GM21576 (cell line): ENCODE results near the gene ASMTL.
"Not testable (repeated sequence)": the region's sequence is repeated elsewhere in the genome, so short reads cannot be mapped to it uniquely, and the experiment has no call there.

Experiments
- ATAC-seq: cut with Tn5 transposase; IDR thresholded peaks from one replicate; pipeline ENCODE4 v1.9.1; 2021; ENCODE audit warnings: mild to moderate bottlenecking, moderate library complexity; ENCODE audit not compliant: unreplicated experiment

Gene ASMTL

DNA sequence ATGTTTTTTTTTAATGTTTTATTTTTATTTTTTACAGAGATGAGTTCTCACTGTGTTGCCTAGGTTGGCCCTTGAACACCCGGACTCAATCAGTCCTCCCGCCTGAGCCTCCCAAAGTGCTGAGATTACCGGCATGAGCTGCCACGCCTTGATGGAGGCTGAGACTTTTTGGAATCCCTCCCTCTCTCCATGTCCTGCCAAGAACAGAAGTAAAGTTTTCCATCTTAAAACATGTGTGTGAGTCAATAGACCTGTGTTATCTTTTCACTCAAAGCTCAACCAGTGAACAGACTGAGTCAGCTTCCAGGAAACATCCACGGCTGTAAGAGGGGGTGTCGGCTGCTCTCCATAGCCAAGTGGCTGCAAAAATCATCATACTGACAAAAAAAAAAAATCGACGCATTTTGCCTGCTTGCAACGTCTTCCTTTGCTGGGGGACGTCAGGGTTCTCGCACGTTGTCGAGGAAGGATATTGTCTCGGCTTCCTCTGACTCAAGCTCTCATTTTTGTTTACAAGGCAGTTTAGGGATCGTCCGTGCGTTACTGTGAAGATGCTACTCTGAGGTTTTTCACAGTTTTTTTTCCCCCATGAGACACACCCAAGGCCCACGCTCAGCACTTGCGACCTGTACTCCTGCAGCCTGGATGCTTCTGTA is 10.0 kb upstream of the ASMTL start:
- no peak for ATAC-seq

DNA sequence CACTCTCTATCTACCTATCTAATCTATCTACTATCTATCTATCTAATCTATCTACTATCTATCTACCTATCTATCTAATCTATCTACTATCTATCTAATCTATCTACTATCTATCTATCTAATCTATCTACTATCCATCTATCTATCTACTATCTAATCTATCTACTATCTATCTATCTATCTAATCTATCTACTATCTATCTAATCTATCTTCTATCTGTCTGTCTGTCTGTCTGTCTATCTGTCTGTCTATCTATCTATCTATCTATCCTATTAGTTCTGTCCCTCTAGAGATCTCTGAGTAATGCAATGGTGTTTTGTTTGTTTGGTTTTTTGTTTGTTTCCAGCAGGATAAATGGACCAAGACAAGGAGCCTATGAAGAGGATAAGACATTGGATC is 9.4 kb upstream of the ASMTL start:
- ATAC-seq: no peak

DNA sequence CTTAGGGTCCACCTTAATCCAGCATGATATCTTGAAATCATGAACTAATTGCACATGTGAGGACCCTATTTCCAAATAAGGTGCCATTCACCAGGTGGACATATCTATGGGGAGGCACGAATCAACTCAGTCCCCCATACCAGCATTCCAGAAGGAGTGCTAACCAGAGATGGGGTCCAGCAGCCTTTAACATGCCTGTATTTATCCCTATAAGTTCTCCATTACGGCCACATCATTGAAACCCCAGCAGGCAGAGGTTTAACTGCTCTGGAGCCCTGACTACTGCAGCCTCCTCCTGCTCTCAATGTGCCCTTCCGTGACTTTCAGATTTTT is 3.2 kb upstream of the ASMTL start:
- no peak for ATAC-seq

DNA sequence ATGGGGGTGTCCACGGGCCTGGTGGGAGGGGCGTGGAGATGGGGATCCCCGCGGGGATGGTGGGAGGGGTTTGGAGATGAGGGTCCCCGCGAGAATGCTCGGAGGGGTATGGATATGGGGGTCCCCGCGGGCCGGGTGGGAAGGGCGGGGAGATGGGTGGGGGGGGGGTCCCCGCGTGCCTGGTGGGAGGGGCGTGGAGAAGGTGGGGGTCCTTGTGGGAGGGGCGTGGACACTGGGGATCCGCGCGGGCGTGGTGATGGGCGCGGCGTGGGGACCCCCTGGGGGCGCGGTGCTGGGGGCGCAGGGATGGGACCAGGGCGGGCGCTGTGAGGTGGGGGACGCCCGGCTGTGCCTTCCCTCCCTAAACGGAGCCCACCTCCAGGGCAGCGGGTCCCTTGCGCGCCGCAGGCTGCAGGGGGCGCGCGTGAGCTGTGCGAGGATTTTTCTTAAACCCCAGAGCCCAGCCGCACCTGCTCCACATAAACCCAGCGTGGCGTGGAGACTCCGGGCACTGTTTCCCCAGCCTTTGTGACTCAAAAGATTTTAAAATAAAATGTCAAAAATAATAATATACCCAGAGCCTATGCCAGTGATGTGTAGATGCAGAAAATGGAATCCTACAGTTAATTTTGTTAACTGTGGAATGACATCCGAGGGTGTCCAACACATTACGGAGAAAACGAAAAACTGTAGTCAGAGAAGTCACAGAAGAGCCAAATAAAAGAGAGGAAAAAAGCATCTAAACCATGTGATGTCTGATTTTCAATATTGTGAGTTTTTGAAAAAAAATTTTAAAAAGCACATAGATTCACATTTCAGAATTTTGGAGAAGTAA is 1.5 kb upstream of the ASMTL start:
- ATAC-seq: peak; percentile 33

DNA sequence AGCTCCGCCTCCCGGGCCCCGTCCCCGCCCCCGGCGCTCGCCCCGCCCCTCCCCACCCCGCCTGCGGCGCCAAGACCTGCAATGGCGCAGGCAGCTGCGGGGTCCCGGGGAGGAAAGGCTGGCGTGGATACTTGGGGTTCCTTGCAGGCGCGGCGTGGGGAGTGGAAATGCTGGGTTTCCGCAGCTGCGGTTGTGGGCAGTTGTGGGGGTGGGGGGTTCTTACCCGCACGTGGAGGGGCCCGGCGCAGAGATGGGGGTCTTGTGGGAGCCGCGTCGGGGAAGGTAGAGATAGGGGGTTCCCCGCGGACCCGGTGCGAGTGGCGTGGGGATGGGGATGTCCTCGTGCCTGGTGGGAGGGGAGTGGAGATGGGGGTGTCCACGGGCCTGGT is 680 bp upstream of the ASMTL start:
- peak; percentile 31 for ATAC-seq

DNA sequence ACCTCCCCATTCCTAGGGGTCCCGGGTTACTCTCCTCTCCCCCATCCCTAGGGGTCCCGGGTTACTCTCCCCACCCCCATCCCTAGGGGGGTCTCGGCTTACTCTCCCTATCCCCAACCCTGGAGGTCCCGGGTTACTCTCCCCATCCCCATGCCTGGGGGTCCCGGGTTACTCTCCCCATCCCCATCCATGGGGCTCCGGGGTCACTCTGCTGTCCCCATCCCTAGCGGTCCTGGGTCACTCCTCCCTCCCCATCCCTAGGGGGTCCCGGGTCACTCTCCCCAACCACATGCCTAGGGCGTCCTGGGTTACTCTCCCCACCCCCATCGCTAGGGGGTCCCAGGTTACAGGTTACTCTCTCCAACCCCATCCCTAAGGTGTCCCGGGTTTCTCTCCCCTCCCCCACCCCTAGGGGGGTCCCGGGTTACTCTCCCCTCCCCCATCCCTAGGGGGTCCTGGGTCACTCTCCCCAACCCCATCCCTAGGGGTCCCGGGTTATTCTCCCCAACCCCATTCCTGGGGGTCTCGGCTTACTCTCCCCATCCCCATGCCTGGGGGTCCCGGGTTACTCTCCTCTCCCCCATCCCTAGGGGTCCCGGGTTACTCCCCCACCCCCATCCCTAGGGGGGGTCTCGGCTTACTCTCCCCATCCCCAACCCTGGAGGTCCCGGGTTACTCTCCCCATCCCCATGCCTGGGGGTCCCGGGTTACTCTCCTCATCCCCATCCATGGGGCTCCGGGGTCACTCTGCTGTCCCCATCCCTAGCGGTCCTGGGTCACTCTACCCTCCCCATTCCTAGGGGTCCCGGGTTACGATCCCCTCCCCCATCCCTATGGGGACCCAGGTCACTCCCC is 821 bp downstream of the ASMTL start:
- ATAC-seq: no peak

DNA sequence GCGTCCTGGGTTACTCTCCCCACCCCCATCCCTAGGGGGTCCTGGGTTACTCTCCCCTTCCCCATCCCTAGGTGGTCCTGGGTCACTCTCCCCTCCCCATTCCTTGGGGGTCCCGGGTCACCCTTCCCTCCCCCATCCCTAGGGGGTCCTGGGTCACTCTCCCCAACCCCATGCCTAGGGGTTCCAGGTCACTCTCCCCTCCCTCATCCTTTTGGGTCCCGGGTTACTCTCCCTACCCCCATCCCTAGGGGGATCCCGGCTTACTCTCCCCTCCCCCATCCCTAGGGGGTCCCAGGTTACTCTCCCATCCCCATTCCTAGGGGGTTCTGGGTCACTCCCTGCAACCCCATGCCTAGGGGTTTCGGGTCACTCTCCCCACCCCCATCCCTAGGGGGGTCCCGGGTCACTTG is 1.5 kb downstream of the ASMTL start:
- ATAC-seq: no peak

DNA sequence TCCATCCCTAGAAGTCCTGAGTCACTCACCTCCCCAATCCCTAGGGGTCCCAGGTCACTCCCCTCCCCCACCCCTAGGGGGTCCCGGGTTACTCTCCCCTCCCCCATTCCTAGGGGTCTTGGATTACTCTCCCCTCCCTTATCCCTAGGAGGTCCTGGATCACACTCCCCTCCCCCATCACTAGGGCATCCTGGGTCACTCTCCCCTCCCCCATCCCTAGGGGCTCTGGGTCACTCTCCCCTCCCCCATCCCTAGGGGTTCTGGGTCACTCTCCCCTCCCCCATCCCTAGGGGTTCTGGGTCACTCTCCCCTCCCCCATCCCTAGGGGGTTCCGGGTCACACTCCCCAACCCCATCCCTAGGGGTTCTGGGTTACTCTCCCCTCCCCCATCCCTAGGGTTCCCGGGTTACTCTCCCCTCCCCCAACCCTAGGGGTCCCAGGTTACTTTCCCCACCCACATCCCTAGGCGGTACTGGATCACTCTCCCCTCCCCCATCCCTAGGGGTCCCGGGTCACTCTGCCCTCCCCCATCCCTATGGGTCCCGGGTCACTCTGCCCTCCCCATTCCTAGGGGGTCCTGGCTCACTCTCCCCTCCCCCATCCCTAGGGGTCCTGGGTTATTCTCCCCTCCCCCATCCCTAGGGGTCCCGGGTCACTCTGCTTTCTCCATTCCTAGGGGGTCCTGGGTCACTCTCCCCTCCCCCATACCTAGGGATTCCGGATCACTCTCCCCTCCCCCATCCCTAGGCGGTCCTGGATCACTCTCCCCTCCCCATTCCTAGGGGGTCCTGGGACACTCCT is 2.1 kb downstream of the ASMTL start:
- no peak for ATAC-seq

DNA sequence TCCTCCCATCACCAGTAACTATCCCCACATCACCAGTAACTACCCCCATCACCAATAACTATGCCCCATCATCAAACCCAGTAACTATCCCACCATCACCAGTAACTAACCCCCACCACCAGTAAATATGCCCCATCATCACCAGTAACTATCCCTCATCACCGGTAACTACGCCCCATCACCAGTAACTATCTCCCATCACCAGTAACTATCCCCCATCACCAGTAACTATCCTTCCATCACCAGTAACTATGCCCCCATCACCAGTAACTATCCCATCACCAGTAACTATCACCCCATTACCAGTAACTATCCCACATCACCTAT is 2.9 kb downstream of the ASMTL start:
- no peak for ATAC-seq

DNA sequence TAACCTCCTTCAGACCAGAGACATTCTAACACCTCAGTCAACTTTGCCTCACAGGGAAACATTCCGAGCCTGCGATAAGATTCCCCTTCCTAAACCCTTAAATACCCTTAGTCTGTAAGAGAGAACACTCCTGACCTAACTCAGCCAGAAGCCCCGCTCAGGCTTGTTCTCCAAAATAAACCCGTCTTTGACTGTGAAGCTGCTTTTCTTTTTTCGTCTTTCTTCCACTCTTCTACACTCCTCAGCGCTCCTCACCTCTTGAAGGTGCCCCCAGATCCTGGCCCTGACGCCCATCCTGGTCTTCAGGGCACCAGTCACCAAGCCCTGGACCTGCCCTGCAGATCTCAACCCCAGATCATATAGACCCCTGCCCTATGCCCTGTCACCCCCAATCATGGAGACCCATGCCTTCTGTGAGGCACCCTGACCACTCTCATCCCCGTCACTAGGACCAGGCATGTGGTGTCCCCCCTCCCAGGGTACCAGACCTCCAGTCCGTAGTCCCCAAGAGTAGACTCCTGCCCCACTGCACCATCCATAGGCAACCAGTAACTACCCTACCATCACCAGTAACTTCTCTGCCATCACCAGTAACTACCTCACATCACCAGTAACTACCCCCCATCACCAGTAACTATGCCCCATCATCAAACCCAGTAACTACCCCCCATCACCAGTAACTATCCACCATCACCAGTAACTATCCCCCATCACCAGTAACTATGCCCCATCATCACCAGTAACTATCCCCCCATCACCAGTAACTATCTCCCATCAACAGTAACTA is 3.5 kb downstream of the ASMTL start:
- no peak for ATAC-seq

DNA sequence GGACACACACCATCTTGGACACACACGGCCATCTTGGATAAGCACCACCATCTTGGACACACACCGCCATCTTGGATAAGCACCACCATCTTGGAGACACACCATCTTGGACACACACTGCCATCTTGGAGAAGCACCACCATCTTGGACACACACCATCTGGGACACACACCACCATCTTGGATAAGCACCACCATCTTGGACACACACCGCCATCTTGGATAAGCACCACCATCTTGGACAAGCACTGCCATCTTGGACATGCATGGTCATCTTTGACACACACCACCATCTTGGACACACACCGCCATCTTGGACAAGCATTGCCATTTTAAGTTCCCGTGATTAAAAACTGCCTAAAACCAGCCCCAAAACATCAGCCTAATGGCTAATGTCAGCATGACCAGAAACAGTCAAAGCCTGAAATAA is 4.1 kb downstream of the ASMTL start:
- not testable (repeated sequence) for ATAC-seq

DNA sequence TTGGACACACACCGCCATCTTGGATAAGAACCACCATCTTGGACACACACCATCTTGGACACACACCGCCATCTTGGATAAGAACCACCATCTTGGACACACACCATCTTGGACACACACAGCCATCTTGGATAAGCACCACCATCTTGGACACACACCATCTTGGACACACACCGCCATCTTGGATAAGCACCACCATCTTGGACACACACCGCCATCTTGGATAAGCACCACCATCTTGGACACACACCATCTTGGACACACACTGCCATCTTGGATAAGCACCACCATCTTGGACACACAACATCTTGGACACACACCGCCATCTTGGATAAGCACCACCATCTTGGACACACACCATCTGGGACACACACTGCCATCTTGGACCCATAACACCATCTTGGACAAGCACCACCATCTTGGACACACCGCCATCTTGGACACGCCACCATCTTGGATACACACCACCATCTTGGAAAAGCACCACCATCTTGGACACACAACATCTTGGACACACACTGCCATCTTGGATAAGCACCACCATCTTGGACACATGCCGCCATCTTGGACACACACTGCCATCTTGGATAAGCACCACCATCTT is 4.6 kb downstream of the ASMTL start:
- ATAC-seq: not testable (repeated sequence)

DNA sequence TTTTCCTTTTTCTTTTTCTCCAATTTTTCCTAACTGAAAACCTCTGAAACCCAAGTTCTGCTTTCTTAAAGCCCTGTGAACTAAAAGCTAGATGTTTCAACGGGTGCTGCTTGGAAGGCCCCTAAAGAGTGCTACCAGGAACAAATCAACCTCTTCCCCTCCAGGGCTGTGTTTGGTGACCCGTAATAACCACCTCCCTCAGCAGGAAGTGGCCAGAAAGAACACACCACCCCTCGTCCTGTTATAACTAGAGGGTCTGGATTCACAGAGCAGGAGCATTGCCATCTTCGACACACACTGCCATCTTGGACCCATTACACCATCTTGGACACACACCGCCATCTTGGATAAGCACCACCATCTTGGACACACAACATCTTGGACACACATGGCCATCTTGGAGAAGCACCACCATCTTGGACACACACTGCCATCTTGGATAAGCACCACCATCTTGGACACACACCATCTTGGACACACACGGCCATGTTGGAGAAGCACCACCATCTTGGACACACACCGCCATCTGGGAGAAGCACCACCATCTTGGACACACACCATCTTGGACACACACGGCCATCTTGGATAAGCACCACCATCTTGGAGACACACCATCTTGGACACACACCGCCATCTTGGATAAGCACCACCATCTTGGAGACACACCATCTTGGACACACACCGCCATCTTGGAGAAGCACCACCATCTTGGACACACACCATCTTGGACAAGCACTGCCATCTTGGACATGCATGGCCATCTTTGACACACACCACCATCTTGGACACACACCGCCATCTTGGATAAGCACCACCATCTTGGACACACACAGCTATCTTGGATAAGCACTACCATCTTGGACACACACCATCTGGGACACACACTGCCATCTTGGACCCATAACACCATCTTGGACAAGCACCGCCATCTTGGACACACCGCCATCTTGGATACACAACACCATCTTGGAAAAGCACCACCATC is 5.4 kb downstream of the ASMTL start:
- not testable (repeated sequence) for ATAC-seq

DNA sequence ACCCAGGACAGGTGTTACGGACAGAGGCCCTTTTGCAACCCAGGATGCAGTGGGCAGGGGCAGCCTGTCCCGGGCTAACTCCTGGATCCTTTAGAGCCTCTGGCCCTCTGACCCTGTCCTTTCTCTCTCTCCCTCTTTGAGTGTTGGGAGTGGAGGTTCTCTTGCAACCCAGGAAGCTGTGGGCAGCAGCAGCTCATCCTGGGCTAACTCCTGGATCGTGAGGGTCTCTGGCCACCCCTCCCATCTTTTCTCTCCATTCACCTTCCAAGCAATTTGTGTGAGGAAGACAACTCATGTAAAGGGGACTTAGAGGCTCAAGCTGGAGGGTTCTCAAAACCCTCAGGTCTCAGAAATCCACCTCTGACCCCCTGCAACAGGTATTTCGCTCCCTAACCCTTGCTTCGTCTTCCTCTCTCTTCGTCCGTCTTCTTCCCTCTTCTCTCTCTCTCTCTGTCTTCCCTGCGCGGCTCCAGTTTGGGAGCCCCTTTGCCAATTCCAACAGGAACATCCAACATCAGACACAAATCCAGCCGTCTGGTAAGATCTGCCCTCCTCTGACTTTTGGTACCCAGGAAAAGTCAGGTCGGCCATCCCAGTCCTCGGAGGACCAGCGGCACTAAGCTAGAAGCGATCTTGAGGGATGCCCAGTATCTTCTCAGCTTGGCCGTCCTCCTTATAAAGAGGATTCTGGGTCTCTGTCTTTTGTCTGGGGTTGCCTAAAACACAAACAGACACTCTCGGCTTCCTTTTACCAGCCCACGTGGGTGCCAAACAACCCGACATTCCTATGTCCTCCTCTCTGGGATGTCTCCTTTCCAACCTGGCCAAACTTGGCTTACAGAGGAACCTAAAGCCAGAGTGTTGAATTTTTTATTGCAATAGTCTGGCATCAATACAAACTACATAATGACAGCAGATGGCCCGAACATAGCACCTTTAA is 7.9 kb downstream of the ASMTL start:
- ATAC-seq: no peak

DNA sequence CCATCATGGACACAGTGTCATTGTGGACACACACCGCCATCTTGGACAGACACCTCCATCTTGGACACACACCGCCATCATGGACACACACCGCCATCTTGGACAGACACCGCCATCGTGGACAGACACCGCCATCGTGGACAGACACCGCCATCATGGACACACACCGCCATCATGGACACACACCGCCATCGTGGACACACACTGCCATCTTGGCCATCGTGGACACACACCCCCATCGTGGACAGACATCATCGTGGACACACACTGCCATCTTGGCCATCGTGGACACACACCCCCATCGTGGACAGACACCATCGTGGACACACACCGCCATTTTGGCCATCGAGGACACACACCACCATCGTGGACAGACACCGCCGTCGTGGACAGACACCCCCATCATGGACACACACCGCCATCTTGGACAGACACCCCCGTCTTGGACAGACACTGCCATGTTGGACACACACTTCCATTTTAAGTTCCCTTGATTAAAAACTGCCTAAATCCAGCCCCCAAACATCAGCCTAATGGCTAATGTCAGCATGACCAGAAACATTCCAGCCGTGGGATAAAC is 9.1 kb downstream of the ASMTL start:
- ATAC-seq: no peak

DNA sequence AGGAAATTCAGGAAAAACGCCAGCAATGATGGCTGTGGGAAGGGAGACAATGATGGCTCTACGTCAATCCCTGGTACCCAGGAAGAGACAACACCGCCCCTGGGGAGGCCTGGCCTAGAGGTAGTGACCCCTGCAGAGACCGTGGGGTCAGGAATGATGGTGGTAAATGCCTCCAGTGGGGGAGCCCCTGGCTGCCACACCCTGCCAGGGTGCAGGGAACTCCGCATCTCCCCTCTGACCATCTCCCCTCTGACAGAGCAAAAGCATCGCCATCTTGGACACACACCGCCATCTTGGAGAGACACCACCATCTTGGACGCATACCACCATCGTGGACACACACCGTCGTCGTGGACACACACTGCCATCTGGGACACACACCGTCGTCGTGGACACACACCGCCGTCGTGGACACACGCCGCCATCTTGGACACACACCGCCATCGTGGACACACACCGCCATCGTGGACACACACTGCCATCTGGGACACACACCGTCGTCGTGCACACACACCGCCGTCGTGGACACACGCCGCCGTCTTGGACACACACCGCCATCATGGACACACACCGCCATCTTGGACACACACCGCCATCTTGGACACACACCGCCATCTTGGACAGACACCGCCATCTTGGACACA is 9.9 kb downstream of the ASMTL start:
- ATAC-seq: no peak
